ENCODE results near the gene ANO2. TPM values are rescaled to one million over a fixed set of nuclear protein-coding genes. Genes with fewer than 3 reads are reported as not detected.

ANO2 gene
- polyA plus RNA-seq, 1 donor from 2014 or later, result 1.8 TPM

DNA sequence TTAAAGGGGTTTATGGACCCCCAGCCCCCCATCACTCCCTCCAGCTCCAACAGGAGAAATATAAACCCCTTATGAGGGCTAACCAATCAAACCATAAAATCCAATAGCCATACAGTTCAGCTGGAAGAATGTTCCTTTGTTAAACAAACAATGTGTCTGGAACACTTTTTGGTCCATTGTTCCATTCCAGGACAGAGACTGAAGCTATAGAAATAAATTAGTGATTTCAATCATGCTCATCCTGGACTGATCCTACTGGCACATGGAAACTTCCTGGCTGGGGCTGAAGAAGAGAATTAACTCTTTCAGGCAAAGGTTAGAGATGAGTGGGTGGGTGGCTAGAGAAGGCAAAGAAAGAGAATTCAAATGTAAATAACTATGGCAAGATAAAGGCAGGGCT lies 63.4 kb downstream of the ANO2 start:
- H2AFZ ChIP-seq (ENCODE audit: low read depth, low read length), result no peak overlapping the region
- no peak overlapping the region for H3K4me2 ChIP-seq (ENCODE audit: low read length)
- H3K27ac ChIP-seq (ENCODE audit: low read length), result no peak overlapping the region
- H3F3A ChIP-seq (ENCODE audit: insufficient read depth, low read length, poor library complexity, severe bottlenecking), result no peaks in the 10 kb centered on the region
- no peaks in the 10 kb centered on the region for H4K20me1 ChIP-seq (ENCODE audit: insufficient read depth)
- no peak for TF ChIP-seq EZH2 (IDR thresholded peaks at IDR 0.05; ENCODE audit: borderline replicate concordance, insufficient read depth, low read length, poor library complexity, severe bottlenecking)
- no peak for TF ChIP-seq POLR2AphosphoS5 (IDR thresholded peaks at IDR 0.05)
- H3K36me3 ChIP-seq (ENCODE audit: insufficient read depth, low read length), result no peaks in the 10 kb centered on the region
- H3K4me3 ChIP-seq (ENCODE audit: low read length), result no peak overlapping the region
- no peaks in the 10 kb centered on the region for H3K79me2 ChIP-seq (replicated peaks; ENCODE audit: insufficient read depth, low read length)
- no peaks in the 10 kb centered on the region for H3K9me3 ChIP-seq (ENCODE audit: low read length)
- no peaks in the 10 kb centered on the region for H3K9me2 ChIP-seq (ENCODE audit: insufficient read depth, low read length)
- H3K9ac ChIP-seq (ENCODE audit: low read length), result no peak overlapping the region
- no peaks in the 10 kb centered on the region for H3K27me3 ChIP-seq (ENCODE audit: insufficient read depth, low read depth, low read length)

DNA sequence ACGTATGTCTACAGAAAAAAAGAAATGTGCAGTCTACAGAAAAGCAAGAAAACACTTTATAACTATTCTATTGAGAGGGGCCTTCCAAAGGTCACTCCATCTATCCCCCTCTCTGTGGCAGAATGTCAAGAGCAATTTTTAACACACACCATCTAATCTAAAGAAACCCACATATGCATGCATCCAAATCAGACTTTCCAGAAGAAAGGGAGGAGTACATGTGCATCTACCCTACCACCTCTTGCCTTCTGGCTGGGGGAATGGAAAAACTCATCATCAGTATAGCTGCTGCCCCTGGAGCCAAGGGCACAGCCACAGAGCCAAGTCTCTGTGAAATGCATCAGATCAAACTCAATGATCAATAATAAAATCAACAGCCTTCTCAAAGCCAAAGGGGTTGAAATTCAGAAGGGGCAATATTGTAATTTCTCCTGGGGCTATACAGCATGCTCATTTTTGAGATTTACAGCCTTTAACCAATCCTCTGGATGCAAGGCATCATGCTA lies 63.9 kb downstream of the ANO2 start:
- H3K9ac ChIP-seq (ENCODE audit: low read length), result no peak overlapping the region
- no peak overlapping the region for H3K4me3 ChIP-seq (ENCODE audit: low read length)
- no peaks in the 10 kb centered on the region for H3K9me3 ChIP-seq (ENCODE audit: low read length)
- no peaks in the 10 kb centered on the region for H4K20me1 ChIP-seq (ENCODE audit: insufficient read depth)
- H3F3A ChIP-seq (ENCODE audit: insufficient read depth, low read length, poor library complexity, severe bottlenecking), result no peaks in the 10 kb centered on the region
- H3K9me2 ChIP-seq (ENCODE audit: insufficient read depth, low read length), result no peaks in the 10 kb centered on the region
- no peaks in the 10 kb centered on the region for H3K27me3 ChIP-seq (ENCODE audit: insufficient read depth, low read depth, low read length)
- TF ChIP-seq SMC3 (conservative IDR thresholded peaks at IDR 0.05; ENCODE audit: poor library complexity) (no peak), TAF1 (IDR thresholded peaks at IDR 0.05; ENCODE audit: low read depth) (no peak), EZH2 (IDR thresholded peaks at IDR 0.05; ENCODE audit: borderline replicate concordance, insufficient read depth, low read length, poor library complexity, severe bottlenecking) (no peak), RAD21 (conservative IDR thresholded peaks at IDR 0.05) (no peak)
- H3K36me3 ChIP-seq (ENCODE audit: insufficient read depth, low read length), result no peaks in the 10 kb centered on the region
- no peak overlapping the region for H2AFZ ChIP-seq (ENCODE audit: low read depth, low read length)
- H3K4me2 ChIP-seq (ENCODE audit: low read length), result no peak overlapping the region
- H3K27ac ChIP-seq (ENCODE audit: low read length), result no peak overlapping the region
- H3K79me2 ChIP-seq (replicated peaks; ENCODE audit: insufficient read depth, low read length), result no peaks in the 10 kb centered on the region

DNA sequence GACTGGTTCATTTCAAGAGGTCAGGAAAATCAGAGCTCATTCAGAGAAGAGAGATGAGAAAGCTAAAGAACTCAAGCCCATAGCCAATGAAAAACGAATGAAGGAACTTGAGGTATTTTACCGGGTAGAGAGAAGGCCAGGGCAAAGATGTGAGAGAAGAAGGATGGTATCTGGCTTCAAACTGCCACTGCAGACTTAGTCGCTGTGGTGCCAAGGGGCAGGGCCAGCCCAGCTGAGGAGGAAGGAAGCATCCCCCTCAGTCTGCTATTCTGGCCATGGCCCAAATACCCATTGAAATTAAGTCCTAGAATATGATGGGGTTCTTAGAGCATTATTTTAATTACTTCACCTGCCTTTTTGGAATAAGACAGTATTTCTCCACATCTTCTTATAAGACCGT lies 69.2 kb downstream of the ANO2 start:
- H3K27me3 ChIP-seq (ENCODE audit: insufficient read depth, low read depth, low read length), result no peaks in the 10 kb centered on the region
- no peaks in the 10 kb centered on the region for H4K20me1 ChIP-seq (ENCODE audit: insufficient read depth)
- no peaks in the 10 kb centered on the region for H3F3A ChIP-seq (ENCODE audit: insufficient read depth, low read length, poor library complexity, severe bottlenecking)
- H3K79me2 ChIP-seq (replicated peaks; ENCODE audit: insufficient read depth, low read length), result no peaks in the 10 kb centered on the region
- H2AFZ ChIP-seq (ENCODE audit: low read depth, low read length), result no peak overlapping the region
- H3K9ac ChIP-seq (ENCODE audit: low read length), result no peak overlapping the region
- no peak overlapping the region for H3K27ac ChIP-seq (ENCODE audit: low read length)
- H3K36me3 ChIP-seq (ENCODE audit: insufficient read depth, low read length), result no peaks in the 10 kb centered on the region
- TF ChIP-seq RAD21 (conservative IDR thresholded peaks at IDR 0.05) (no peak), EZH2 (IDR thresholded peaks at IDR 0.05; ENCODE audit: borderline replicate concordance, insufficient read depth, low read length, poor library complexity, severe bottlenecking) (no peak), EP300 (conservative IDR thresholded peaks at IDR 0.05; ENCODE audit: poor library complexity, severe bottlenecking) (no peak), MXI1 (conservative IDR thresholded peaks at IDR 0.05; ENCODE audit: poor library complexity, severe bottlenecking) (no peak), SMC3 (conservative IDR thresholded peaks at IDR 0.05; ENCODE audit: poor library complexity) (no peak), TAF1 (IDR thresholded peaks at IDR 0.05; ENCODE audit: low read depth) (no peak), POLR2AphosphoS5 (IDR thresholded peaks at IDR 0.05) (no peak)
- TF ChIP-seq, protein P1, sequence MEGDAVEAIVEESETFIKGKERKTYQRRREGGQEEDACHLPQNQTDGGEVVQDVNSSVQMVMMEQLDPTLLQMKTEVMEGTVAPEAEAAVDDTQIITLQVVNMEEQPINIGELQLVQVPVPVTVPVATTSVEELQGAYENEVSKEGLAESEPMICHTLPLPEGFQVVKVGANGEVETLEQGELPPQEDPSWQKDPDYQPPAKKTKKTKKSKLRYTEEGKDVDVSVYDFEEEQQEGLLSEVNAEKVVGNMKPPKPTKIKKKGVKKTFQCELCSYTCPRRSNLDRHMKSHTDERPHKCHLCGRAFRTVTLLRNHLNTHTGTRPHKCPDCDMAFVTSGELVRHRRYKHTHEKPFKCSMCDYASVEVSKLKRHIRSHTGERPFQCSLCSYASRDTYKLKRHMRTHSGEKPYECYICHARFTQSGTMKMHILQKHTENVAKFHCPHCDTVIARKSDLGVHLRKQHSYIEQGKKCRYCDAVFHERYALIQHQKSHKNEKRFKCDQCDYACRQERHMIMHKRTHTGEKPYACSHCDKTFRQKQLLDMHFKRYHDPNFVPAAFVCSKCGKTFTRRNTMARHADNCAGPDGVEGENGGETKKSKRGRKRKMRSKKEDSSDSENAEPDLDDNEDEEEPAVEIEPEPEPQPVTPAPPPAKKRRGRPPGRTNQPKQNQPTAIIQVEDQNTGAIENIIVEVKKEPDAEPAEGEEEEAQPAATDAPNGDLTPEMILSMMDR (IDR thresholded peaks at IDR 0.05; ENCODE audit: poor library complexity, severe bottlenecking), result no peak
- TF ChIP-seq, protein P2, sequence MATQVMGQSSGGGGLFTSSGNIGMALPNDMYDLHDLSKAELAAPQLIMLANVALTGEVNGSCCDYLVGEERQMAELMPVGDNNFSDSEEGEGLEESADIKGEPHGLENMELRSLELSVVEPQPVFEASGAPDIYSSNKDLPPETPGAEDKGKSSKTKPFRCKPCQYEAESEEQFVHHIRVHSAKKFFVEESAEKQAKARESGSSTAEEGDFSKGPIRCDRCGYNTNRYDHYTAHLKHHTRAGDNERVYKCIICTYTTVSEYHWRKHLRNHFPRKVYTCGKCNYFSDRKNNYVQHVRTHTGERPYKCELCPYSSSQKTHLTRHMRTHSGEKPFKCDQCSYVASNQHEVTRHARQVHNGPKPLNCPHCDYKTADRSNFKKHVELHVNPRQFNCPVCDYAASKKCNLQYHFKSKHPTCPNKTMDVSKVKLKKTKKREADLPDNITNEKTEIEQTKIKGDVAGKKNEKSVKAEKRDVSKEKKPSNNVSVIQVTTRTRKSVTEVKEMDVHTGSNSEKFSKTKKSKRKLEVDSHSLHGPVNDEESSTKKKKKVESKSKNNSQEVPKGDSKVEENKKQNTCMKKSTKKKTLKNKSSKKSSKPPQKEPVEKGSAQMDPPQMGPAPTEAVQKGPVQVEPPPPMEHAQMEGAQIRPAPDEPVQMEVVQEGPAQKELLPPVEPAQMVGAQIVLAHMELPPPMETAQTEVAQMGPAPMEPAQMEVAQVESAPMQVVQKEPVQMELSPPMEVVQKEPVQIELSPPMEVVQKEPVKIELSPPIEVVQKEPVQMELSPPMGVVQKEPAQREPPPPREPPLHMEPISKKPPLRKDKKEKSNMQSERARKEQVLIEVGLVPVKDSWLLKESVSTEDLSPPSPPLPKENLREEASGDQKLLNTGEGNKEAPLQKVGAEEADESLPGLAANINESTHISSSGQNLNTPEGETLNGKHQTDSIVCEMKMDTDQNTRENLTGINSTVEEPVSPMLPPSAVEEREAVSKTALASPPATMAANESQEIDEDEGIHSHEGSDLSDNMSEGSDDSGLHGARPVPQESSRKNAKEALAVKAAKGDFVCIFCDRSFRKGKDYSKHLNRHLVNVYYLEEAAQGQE (IDR thresholded peaks at IDR 0.05; ENCODE audit: borderline replicate concordance), result no peak
- no peaks in the 10 kb centered on the region for H3K9me2 ChIP-seq (ENCODE audit: insufficient read depth, low read length)
- no peak overlapping the region for H3K4me3 ChIP-seq (ENCODE audit: low read length)
- H3K4me2 ChIP-seq (ENCODE audit: low read length), result no peak overlapping the region
- no peaks in the 10 kb centered on the region for H3K9me3 ChIP-seq (ENCODE audit: low read length)

All from neural cell (in vitro differentiated cells).